D721Med (cell line): ENCODE results near the gene PCK1.
A peak's percentile ranks its signal among the peaks of the same experiment; 100 is the strongest.

Experiments
- DNase-seq: peaks from one replicate; pipeline ENCODE4 v3.0.0; 2011; ENCODE audit warnings: low spot score; ENCODE audit not compliant: insufficient read length
- FAIRE-seq: peaks from 2 replicates; lab custom pipeline; 2011; peaks lifted over from hg19 to GRCh38; lab: Jason Lieb, UNC
- CTCF ChIP-seq: IDR thresholded peaks from 2 replicates; pipeline ENCODE4 v1.5.1; 2012; ENCODE audit warnings: mild to moderate bottlenecking, control low read depth; ENCODE audit not compliant: insufficient read depth; ENCODE audit errors: missing control alignments

PCK1 gene

GRCh38 chr20:57596358-57596757 is 35.4 kb downstream of the PCK1 start:
- DNase-seq (no peak), FAIRE-seq (no peak)
- no peak for TF ChIP-seq CTCF

GRCh38 chr20:57596998-57597939 is 36.4 kb downstream of the PCK1 start:
- FAIRE-seq (no peak), DNase-seq (peak; percentile 76)
- peak; percentile 77 for TF ChIP-seq CTCF

GRCh38 chr20:57598060-57598459 is 37.1 kb downstream of the PCK1 start:
- no peak for TF ChIP-seq CTCF
- FAIRE-seq (no peak), DNase-seq (no peak)

GRCh38 chr20:57598491-57598890 is 37.6 kb downstream of the PCK1 start:
- no peak for FAIRE-seq
- TF ChIP-seq CTCF, result no peak
- DNase-seq, result no peak

GRCh38 chr20:57600320-57601210 is 39.7 kb downstream of the PCK1 start:
- no peak for FAIRE-seq
- DNase-seq, result no peak
- TF ChIP-seq CTCF, result no peak

GRCh38 chr20:57601211-57601570 is 40.3 kb downstream of the PCK1 start:
- TF ChIP-seq CTCF, result no peak
- no peak for FAIRE-seq
- DNase-seq, result no peak

DNA sequence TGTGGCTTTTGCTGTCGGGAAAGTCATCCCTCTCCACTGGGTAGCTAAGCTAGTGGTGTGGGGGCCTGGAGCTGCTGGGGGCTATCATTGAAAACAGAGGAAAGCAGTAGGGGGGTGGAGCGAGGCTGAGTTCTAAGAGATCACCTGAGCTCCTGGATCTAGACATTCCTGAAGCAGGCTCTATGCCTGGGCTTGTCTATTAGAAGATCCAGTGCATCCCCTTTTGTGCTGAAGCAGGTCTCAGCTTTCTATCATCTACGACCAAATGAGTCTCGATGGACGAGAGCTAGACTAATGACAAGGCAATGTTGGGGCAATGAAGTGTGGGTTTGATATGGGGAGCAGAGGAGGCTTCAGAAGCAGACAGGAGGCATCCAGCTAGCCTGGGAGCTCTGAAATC is 40.8 kb downstream of the PCK1 start:
- no peak for TF ChIP-seq CTCF
- no peak for FAIRE-seq
- DNase-seq, result no peak
